ENCODE data around the gene BOD1L1. TPM values are rescaled to one million over a fixed set of nuclear protein-coding genes. Genes with fewer than 3 reads are reported as not detected.
A peak's percentile ranks its signal among the peaks of the same experiment; 100 is the strongest.

Gene BOD1L1
- total RNA-seq, 1 experiment from 2014 or later = 37.2 TPM

DNA sequence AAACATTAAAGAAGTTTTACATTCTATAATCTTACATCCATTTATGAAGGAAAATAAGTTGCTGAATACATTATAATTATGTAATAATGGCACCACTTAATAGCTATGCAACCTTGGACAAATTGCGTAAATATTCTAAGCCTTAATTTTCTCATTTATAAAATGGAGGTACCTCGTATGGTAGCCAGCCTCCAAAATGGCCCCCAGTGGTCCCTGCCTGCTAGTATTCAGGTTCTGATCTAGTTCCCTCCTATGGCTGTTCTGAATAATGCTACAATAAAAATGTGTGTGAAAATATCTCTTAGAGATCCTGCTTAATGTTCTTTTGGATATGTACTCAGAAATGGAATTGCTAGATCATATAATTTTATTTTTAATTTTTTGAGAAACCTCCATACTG lies 72.2 kb downstream of the BOD1L1 start:
- POLR2A ChIA-PET = no interaction called here
- no peak for DNase-seq
- Histone ChIP-seq H3K4me3 (ENCODE audit: low read depth, low read length) (no peak overlapping the region), H3K36me3 (ENCODE audit: control insufficient read depth, insufficient read depth, low read length) (no peaks in the 10 kb centered on the region), H3K9me3 (no peaks in the 10 kb centered on the region), H3K27me3 (replicated peaks; ENCODE audit: control insufficient read depth, insufficient read depth, low read length) (no peaks in the 10 kb centered on the region), H3K4me1 (no peaks in the 10 kb centered on the region)
- H3K27ac Mint-ChIP-seq (ENCODE audit: unreplicated experiment) = no peak overlapping the region
- CTCF ChIA-PET = no interaction called here
- H3K4me3 Mint-ChIP-seq (ENCODE audit: unreplicated experiment) = no peak overlapping the region
- BruUV-seq (replicated peaks) = no TSS peak
- H3K27me3 Mint-ChIP-seq (ENCODE audit: insufficient read depth, unreplicated experiment) = no peaks in the 10 kb centered on the region
- intact Hi-C loops (cut with micrococcal nuclease; ENCODE audit: unreplicated experiment) = no loop called here
- no peaks in the 10 kb centered on the region for H3K4me1 Mint-ChIP-seq (ENCODE audit: low read depth, unreplicated experiment)
- TF ChIP-seq, protein P1, sequence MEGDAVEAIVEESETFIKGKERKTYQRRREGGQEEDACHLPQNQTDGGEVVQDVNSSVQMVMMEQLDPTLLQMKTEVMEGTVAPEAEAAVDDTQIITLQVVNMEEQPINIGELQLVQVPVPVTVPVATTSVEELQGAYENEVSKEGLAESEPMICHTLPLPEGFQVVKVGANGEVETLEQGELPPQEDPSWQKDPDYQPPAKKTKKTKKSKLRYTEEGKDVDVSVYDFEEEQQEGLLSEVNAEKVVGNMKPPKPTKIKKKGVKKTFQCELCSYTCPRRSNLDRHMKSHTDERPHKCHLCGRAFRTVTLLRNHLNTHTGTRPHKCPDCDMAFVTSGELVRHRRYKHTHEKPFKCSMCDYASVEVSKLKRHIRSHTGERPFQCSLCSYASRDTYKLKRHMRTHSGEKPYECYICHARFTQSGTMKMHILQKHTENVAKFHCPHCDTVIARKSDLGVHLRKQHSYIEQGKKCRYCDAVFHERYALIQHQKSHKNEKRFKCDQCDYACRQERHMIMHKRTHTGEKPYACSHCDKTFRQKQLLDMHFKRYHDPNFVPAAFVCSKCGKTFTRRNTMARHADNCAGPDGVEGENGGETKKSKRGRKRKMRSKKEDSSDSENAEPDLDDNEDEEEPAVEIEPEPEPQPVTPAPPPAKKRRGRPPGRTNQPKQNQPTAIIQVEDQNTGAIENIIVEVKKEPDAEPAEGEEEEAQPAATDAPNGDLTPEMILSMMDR (IDR thresholded peaks at IDR 0.05; ENCODE audit: insufficient read depth in 1 of 2, low read depth in 1 of 2, low read length in 1 of 2, severe bottlenecking in 1 of 2, unreplicated experiment in 1 of 2) = no peak
- no peaks in the 10 kb centered on the region for H3K9me3 Mint-ChIP-seq (ENCODE audit: unreplicated experiment)
- H3K36me3 Mint-ChIP-seq (ENCODE audit: insufficient read depth, unreplicated experiment) = no peaks in the 10 kb centered on the region

DNA sequence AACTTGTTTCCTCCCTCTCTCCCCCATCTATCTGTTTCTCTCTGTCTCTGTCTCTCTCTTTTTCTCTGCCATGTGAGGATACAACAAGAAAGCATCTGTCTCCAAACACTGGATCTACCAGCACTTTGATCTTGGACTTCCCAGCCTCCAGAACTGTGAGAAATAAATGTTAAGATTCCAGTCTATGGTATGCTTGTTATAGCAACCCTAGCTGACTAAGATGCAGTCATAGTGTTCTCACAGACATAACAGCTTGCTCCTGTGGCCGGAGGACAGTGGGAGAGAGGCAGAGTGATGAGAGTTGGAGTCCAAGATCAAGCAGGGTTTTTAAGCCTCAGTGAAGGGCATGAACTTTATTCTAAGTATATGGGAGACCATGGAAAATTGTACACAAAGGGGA lies 74.4 kb downstream of the BOD1L1 start:
- H3K4me3 ChIP-seq (ENCODE audit: low read depth, low read length) = no peak overlapping the region
- TF ChIP-seq, protein P1 (IDR thresholded peaks at IDR 0.05; ENCODE audit: insufficient read depth in 1 of 2, low read depth in 1 of 2, low read length in 1 of 2, severe bottlenecking in 1 of 2, unreplicated experiment in 1 of 2) = no peak
- no peaks in the 10 kb centered on the region for H3K36me3 ChIP-seq (ENCODE audit: control insufficient read depth, insufficient read depth, low read length)
- H3K9me3 Mint-ChIP-seq (ENCODE audit: unreplicated experiment) = no peaks in the 10 kb centered on the region
- BruUV-seq (replicated peaks) = no TSS peak
- no peaks in the 10 kb centered on the region for H3K4me1 ChIP-seq
- ChIA-PET CTCF (no interaction called here), POLR2A (no interaction called here)
- intact Hi-C loops (cut with micrococcal nuclease; ENCODE audit: unreplicated experiment) = no loop called here
- no peak for DNase-seq
- H3K27me3 ChIP-seq (replicated peaks; ENCODE audit: control insufficient read depth, insufficient read depth, low read length) = no peaks in the 10 kb centered on the region
- H3K36me3 Mint-ChIP-seq (ENCODE audit: insufficient read depth, unreplicated experiment) = no peaks in the 10 kb centered on the region
- no peaks in the 10 kb centered on the region for H3K9me3 ChIP-seq
- H3K4me3 Mint-ChIP-seq (ENCODE audit: unreplicated experiment) = no peak overlapping the region
- H3K27me3 Mint-ChIP-seq (ENCODE audit: insufficient read depth, unreplicated experiment) = no peaks in the 10 kb centered on the region
- H3K4me1 Mint-ChIP-seq (ENCODE audit: low read depth, unreplicated experiment) = no peaks in the 10 kb centered on the region
- H3K27ac Mint-ChIP-seq (ENCODE audit: unreplicated experiment) = no peak overlapping the region

DNA sequence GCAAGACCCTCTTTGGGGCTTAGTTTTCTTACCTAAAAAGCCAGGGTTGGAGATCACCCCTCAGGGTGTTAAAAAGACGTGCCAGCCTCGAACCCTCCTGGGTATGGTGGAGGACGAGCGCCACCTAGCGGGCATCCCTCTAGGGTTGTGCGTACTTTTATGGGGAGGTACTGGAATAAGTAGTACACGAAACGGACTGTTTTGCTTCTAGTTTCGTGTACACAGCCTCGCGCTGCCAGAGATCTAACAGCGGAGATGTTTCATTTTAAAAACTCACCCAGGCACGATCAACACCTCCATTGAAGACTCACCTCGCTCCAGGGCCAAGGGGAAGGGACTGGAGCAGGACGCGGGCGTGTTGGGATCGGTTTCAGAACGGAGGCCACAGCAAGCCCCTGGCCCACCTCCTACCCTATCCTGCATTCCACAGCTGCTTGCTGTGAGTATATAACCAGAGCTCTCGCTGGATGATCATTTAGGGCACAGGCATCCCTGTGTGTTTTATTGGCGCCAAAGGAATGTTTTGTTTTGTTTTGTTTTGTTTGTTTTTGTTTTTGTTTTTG lies 78.5 kb downstream of the BOD1L1 start:
- intact Hi-C loops (cut with micrococcal nuclease; ENCODE audit: unreplicated experiment) = loop anchor here (1.0 to 10.0 kb wide), 6 partner anchors 144 to 820 kb away; no protein-coding TSS in a partner anchor
- no TSS peak for BruUV-seq (replicated peaks)
- no peaks in the 10 kb centered on the region for H3K9me3 Mint-ChIP-seq (ENCODE audit: unreplicated experiment)
- H3K4me1 ChIP-seq = no peaks in the 10 kb centered on the region
- H3K4me3 ChIP-seq (ENCODE audit: low read depth, low read length) = peak overlapping the region; percentile 50
- no peaks in the 10 kb centered on the region for H3K36me3 ChIP-seq (ENCODE audit: control insufficient read depth, insufficient read depth, low read length)
- CTCF ChIA-PET = no interaction called here
- H3K4me1 Mint-ChIP-seq (ENCODE audit: low read depth, unreplicated experiment) = no peaks in the 10 kb centered on the region
- H3K27me3 Mint-ChIP-seq (ENCODE audit: insufficient read depth, unreplicated experiment) = peaks cover 8% of the 10 kb centered on the region
- POLR2A ChIA-PET = no interaction called here
- TF ChIP-seq, protein P1 (IDR thresholded peaks at IDR 0.05; ENCODE audit: insufficient read depth in 1 of 2, low read depth in 1 of 2, low read length in 1 of 2, severe bottlenecking in 1 of 2, unreplicated experiment in 1 of 2) = peak; percentile 83 to 91
- peaks cover 7% of the 10 kb centered on the region for H3K36me3 Mint-ChIP-seq (ENCODE audit: insufficient read depth, unreplicated experiment)
- peak overlapping the region; percentile 64 for H3K27ac Mint-ChIP-seq (ENCODE audit: unreplicated experiment)
- H3K9me3 ChIP-seq = no peaks in the 10 kb centered on the region
- no peaks in the 10 kb centered on the region for H3K27me3 ChIP-seq (replicated peaks; ENCODE audit: control insufficient read depth, insufficient read depth, low read length)
- DNase-seq = peak; percentile 83 to 88
- H3K4me3 Mint-ChIP-seq (ENCODE audit: unreplicated experiment) = peak overlapping the region; percentile 80

Data from Caco-2 (cell line).